ENCODE results near the gene TOR2A. TPM values are rescaled to one million over a fixed set of nuclear protein-coding genes. Genes with fewer than 3 reads are reported as not detected.

Gene TOR2A
- total and polyA plus RNA-seq, 9 of the 15 experiments (the other 6 are each of a cell fraction or from before 2014, with no cell fraction given) = 0.80 to 25.9 (median 11.1) TPM

- TF ChIP-seq ZNF592 (IDR thresholded peaks at IDR 0.05) (0 out of 2 replicates have a peak, but pooled peaks have one; percentile 36), FOXK2 (conservative IDR thresholded peaks at IDR 0.05 in 1 of 2, IDR thresholded peaks at IDR 0.05 in 1 of 2; ENCODE audit: low read depth in 2 of 2) (peak; percentile 44 to 52; a peak in 3 of 4 replicates)
These were observed 34.4 kb downstream of the TOR2A start (continued) for GRCh38 chr9:127700594-127701255.

GRCh38 chr9:127700140-127700539, 35.0 kb downstream of the TOR2A start:
- H3K4me2 ChIP-seq (ENCODE audit: insufficient read depth, low read length) = no peak overlapping the region
- no peaks in the 10 kb centered on the region for H3K79me2 ChIP-seq (ENCODE audit: control insufficient read depth, insufficient read depth, low read length)
- DNase-seq (ENCODE audit: extremely low read depth in 1 of 4, low spot score in 3 of 4) (no peak), ATAC-seq (no peak), FAIRE-seq (no peak)
- H3K27ac ChIP-seq (ENCODE audit: extremely low read depth, low read depth, low read length) = no peak overlapping the region
- H3K4me3 ChIP-seq = no peak overlapping the region
- intact Hi-C loops (cut with micrococcal nuclease) = no loop called here
- BruUV-seq (replicated peaks) = no TSS peak
- ChIA-PET CTCF (ENCODE audit: low intra/inter-chr PET ratio) (no interaction called here), POLR2A (interaction anchor here (0.6 kb wide), 1 partner anchor 36 kb away, joined by 5 read pairs; no protein-coding TSS in a partner anchor)
- no peaks in the 10 kb centered on the region for H4K20me1 ChIP-seq (replicated peaks; ENCODE audit: control insufficient read depth, insufficient read depth, low read length)
- in situ Hi-C loops (cut with MboI) = no loop called here
- no peaks in the 10 kb centered on the region for H3K27me3 ChIP-seq (ENCODE audit: control insufficient read depth in 2 of 2, insufficient read depth in 2 of 2, low read length in 2 of 2)
- H3K9me1 ChIP-seq (ENCODE audit: control insufficient read depth, insufficient read depth, low read length) = no peaks in the 10 kb centered on the region
- peak overlapping the region; percentile 87 for H2AFZ ChIP-seq (ENCODE audit: low read depth, low read length)
- peaks cover 25 to 26% of the 10 kb centered on the region in 2 experiments for H3K4me1 ChIP-seq (replicated peaks in 1 of 2; ENCODE audit: control insufficient read depth in 2 of 2, insufficient read depth in 2 of 2, low read length in 2 of 2)
- no peaks in the 10 kb centered on the region for H3K9me3 ChIP-seq (replicated peaks; ENCODE audit: control insufficient read depth, insufficient read depth, low read depth, low read length)
- H3K36me3 ChIP-seq (ENCODE audit: control insufficient read depth, insufficient read depth, low read length) = no peaks in the 10 kb centered on the region
- 88% methylated on average over 2 of the region's 2 CpGs for WGBS (ENCODE audit: insufficient coverage, low coverage, missing lambda C conversion rate)
- H3K9ac ChIP-seq (ENCODE audit: insufficient read depth in 1 of 2, low read depth in 2 of 2, low read length in 2 of 2) = peak overlapping the region in 1 of 2 experiments; percentile 16; a peak in 1 of 4 replicates
- TF ChIP-seq ETV6 (IDR thresholded peaks at IDR 0.05; ENCODE audit: borderline replicate concordance in 1 of 2, low read depth in 2 of 2, low read length in 1 of 2) = no peak
- TF ChIP-seq ETV6 (CRISPR knock-in tag; IDR thresholded peaks at IDR 0.05; ENCODE audit: borderline replicate concordance) = no peak
- TF ChIP-seq RAD51 (IDR thresholded peaks at IDR 0.05; ENCODE audit: borderline replicate concordance, low read depth) = no peak
- TF ChIP-seq DPF2 (IDR thresholded peaks at IDR 0.05) = no peak
- no peak for TF ChIP-seq PHB (CRISPR knock-in tag; IDR thresholded peaks at IDR 0.05)
- no peak for TF ChIP-seq NONO (IDR thresholded peaks at IDR 0.05; ENCODE audit: low read depth in 2 of 2, low read length in 1 of 2)
